ENCODE data around the gene KCNMA1.

The KCNMA1 gene

GRCh38 chr10:77244746-77245145, 392.9 kb downstream of the KCNMA1 start:
- no peak for TF ChIP-seq TAF1 (IDR thresholded peaks at IDR 0.05; ENCODE audit: low read depth)
- no peak for TF ChIP-seq TEAD4 (IDR thresholded peaks at IDR 0.05)
- no peak for TF ChIP-seq ZBTB7A (IDR thresholded peaks at IDR 0.05; ENCODE audit: low read depth)
- TF ChIP-seq, protein P1, sequence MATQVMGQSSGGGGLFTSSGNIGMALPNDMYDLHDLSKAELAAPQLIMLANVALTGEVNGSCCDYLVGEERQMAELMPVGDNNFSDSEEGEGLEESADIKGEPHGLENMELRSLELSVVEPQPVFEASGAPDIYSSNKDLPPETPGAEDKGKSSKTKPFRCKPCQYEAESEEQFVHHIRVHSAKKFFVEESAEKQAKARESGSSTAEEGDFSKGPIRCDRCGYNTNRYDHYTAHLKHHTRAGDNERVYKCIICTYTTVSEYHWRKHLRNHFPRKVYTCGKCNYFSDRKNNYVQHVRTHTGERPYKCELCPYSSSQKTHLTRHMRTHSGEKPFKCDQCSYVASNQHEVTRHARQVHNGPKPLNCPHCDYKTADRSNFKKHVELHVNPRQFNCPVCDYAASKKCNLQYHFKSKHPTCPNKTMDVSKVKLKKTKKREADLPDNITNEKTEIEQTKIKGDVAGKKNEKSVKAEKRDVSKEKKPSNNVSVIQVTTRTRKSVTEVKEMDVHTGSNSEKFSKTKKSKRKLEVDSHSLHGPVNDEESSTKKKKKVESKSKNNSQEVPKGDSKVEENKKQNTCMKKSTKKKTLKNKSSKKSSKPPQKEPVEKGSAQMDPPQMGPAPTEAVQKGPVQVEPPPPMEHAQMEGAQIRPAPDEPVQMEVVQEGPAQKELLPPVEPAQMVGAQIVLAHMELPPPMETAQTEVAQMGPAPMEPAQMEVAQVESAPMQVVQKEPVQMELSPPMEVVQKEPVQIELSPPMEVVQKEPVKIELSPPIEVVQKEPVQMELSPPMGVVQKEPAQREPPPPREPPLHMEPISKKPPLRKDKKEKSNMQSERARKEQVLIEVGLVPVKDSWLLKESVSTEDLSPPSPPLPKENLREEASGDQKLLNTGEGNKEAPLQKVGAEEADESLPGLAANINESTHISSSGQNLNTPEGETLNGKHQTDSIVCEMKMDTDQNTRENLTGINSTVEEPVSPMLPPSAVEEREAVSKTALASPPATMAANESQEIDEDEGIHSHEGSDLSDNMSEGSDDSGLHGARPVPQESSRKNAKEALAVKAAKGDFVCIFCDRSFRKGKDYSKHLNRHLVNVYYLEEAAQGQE (IDR thresholded peaks at IDR 0.05; ENCODE audit: low read depth) = no peak
- no peak for TF ChIP-seq YY1 (IDR thresholded peaks at IDR 0.05; ENCODE audit: low read depth)
- TF ChIP-seq CREB1 (IDR thresholded peaks at IDR 0.05; ENCODE audit: low read depth) = no peak
- TF ChIP-seq, protein P2, sequence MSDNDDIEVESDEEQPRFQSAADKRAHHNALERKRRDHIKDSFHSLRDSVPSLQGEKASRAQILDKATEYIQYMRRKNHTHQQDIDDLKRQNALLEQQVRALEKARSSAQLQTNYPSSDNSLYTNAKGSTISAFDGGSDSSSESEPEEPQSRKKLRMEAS (IDR thresholded peaks at IDR 0.05) = no peak
- TF ChIP-seq EP300 (IDR thresholded peaks at IDR 0.05; ENCODE audit: borderline replicate concordance) = no peak
- TF ChIP-seq RAD21 (IDR thresholded peaks at IDR 0.05; ENCODE audit: low read depth) = no peak
- TF ChIP-seq FOXM1 (IDR thresholded peaks at IDR 0.05; ENCODE audit: borderline replicate concordance, low read depth) = no peak
- no peak for TF ChIP-seq USF1 (IDR thresholded peaks at IDR 0.05)
- no peak for TF ChIP-seq CEBPB (IDR thresholded peaks at IDR 0.05)
- TF ChIP-seq NFIC (IDR thresholded peaks at IDR 0.05) = no peak
- no peak for TF ChIP-seq EGR1 (IDR thresholded peaks at IDR 0.05)
- TF ChIP-seq TCF12 (IDR thresholded peaks at IDR 0.05; ENCODE audit: low read depth) = no peak

DNA sequence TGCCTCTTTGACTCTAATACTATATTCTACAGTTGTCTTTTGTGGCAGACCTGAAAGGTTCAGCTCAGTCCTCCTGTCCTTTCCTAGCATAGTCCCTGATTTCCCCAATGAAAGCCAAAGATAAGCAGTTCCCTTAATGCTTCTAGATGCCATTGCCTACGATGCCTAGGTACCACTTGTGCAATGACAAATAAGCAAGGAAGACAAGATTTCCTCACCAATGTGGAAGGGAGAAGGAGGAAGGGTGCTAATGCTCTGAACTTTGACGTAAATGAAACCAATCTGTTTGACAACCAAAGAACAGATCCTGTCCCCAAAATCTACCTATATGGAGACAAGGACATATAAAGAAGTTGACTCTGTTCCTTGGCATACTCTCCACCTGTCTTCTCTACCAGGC, 393.3 kb downstream of the KCNMA1 start:
- TF ChIP-seq USF1 (IDR thresholded peaks at IDR 0.05) = no peak
- TF ChIP-seq, protein P2 (IDR thresholded peaks at IDR 0.05) = no peak
- no peak for TF ChIP-seq FOXM1 (IDR thresholded peaks at IDR 0.05; ENCODE audit: borderline replicate concordance, low read depth)
- TF ChIP-seq EGR1 (IDR thresholded peaks at IDR 0.05) = no peak
- no peak for TF ChIP-seq RAD21 (IDR thresholded peaks at IDR 0.05; ENCODE audit: low read depth)
- TF ChIP-seq TCF12 (IDR thresholded peaks at IDR 0.05; ENCODE audit: low read depth) = no peak
- TF ChIP-seq NFIC (IDR thresholded peaks at IDR 0.05) = no peak
- no peak for TF ChIP-seq TAF1 (IDR thresholded peaks at IDR 0.05; ENCODE audit: low read depth)
- TF ChIP-seq YY1 (IDR thresholded peaks at IDR 0.05; ENCODE audit: low read depth) = no peak
- no peak for TF ChIP-seq CREB1 (IDR thresholded peaks at IDR 0.05; ENCODE audit: low read depth)
- TF ChIP-seq, protein P1 (IDR thresholded peaks at IDR 0.05; ENCODE audit: low read depth) = no peak
- TF ChIP-seq EP300 (IDR thresholded peaks at IDR 0.05; ENCODE audit: borderline replicate concordance) = no peak
- no peak for TF ChIP-seq TEAD4 (IDR thresholded peaks at IDR 0.05)
- no peak for TF ChIP-seq ZBTB7A (IDR thresholded peaks at IDR 0.05; ENCODE audit: low read depth)
- no peak for TF ChIP-seq CEBPB (IDR thresholded peaks at IDR 0.05)

GRCh38 chr10:77241350-77241725, 396.3 kb downstream of the KCNMA1 start:
- no peak for TF ChIP-seq EGR1 (IDR thresholded peaks at IDR 0.05)
- TF ChIP-seq, protein P2 (IDR thresholded peaks at IDR 0.05) = no peak
- no peak for TF ChIP-seq NFIC (IDR thresholded peaks at IDR 0.05)
- no peak for TF ChIP-seq CREB1 (IDR thresholded peaks at IDR 0.05; ENCODE audit: low read depth)
- no peak for TF ChIP-seq CEBPB (IDR thresholded peaks at IDR 0.05)
- TF ChIP-seq YY1 (IDR thresholded peaks at IDR 0.05; ENCODE audit: low read depth) = no peak

DNA sequence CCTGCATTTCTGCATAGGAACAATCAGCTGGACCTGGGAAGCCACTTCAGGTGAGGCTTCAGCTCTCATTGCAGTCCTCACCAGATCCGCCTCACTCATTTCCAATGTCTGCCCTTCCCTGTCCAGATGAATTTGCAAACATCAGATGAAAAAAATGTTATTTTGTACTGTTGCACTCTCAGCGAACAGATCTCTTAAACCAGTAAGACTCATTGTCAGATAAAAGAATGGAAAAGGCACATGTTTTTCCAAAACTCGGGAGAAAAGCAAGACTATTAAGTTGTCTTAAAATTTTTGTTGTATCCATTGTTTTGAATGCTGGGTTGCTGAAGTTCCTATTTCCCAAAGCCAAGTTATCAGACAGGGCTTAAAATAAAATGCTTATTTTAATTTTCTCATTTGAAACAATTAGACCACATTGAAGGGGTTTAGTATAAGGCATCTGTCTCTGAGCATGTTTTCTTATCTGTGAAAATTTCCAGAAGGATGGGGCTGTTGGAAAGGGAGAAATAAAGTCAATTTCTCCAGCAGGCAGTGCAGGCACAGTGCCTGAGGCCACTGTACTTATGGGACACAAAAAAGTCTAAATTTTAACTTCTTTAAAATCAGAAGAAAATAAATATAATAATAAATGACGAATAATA, 396.8 kb downstream of the KCNMA1 start:
- TF ChIP-seq, protein P1 (IDR thresholded peaks at IDR 0.05; ENCODE audit: low read depth) = no peak
- no peak for TF ChIP-seq CREB1 (IDR thresholded peaks at IDR 0.05; ENCODE audit: low read depth)
- no peak for TF ChIP-seq CEBPB (IDR thresholded peaks at IDR 0.05)
- no peak for TF ChIP-seq EP300 (IDR thresholded peaks at IDR 0.05; ENCODE audit: borderline replicate concordance)
- no peak for TF ChIP-seq TEAD4 (IDR thresholded peaks at IDR 0.05)
- no peak for TF ChIP-seq EGR1 (IDR thresholded peaks at IDR 0.05)
- TF ChIP-seq RAD21 (IDR thresholded peaks at IDR 0.05; ENCODE audit: low read depth) = no peak
- TF ChIP-seq TCF12 (IDR thresholded peaks at IDR 0.05; ENCODE audit: low read depth) = no peak
- no peak for TF ChIP-seq USF1 (IDR thresholded peaks at IDR 0.05)
- TF ChIP-seq NFIC (IDR thresholded peaks at IDR 0.05) = no peak

Data from Ishikawa (cell line).